HG02610 (cell line): ENCODE measurements around the gene CCDC187.

ENCODE experiments used
- ATAC-seq: cut with Tn5 transposase; IDR thresholded peaks from one replicate; pipeline ENCODE4 v1.9.1; 2021; ENCODE audit warnings: mild to moderate bottlenecking, moderate library complexity; ENCODE audit not compliant: unreplicated experiment

The CCDC187 gene

GRCh38 chr9:136313111-136314055, 9.5 kb upstream of the CCDC187 start:
- ATAC-seq, result no peak

- ATAC-seq, result no peak
Observed at GRCh38 chr9:136312436-136312835, 8.5 kb upstream of the CCDC187 start.

GRCh38 chr9:136312009-136312375, 8.1 kb upstream of the CCDC187 start:
- ATAC-seq, result no peak

GRCh38 chr9:136311051-136312008, 7.4 kb upstream of the CCDC187 start:
- no peak for ATAC-seq

- no peak for ATAC-seq
Observed at GRCh38 chr9:136310273-136311030, 6.6 kb upstream of the CCDC187 start.

GRCh38 chr9:136309806-136310220, 5.9 kb upstream of the CCDC187 start:
- ATAC-seq, result no peak

- no peak for ATAC-seq
Observed at GRCh38 chr9:136309101-136309801, 5.4 kb upstream of the CCDC187 start.

- ATAC-seq, result no peak
Observed at GRCh38 chr9:136308702-136309053, 4.8 kb upstream of the CCDC187 start.

- no peak for ATAC-seq
Observed at GRCh38 chr9:136308006-136308701, 4.3 kb upstream of the CCDC187 start.

GRCh38 chr9:136307215-136307750, 3.4 kb upstream of the CCDC187 start:
- ATAC-seq, result no peak

- ATAC-seq, result no peak
Observed at GRCh38 chr9:136306211-136307208, 2.6 kb upstream of the CCDC187 start.

GRCh38 chr9:136305804-136306203, 1.9 kb upstream of the CCDC187 start:
- ATAC-seq, result no peak

- no peak for ATAC-seq
Observed at GRCh38 chr9:136304981-136305380, 1.1 kb upstream of the CCDC187 start.

- no peak for ATAC-seq
Observed at GRCh38 chr9:136304456-136304855, 562 bp upstream of the CCDC187 start.

GRCh38 chr9:136303066-136303824, 649 bp downstream of the CCDC187 start:
- ATAC-seq, result no peak

- ATAC-seq, result no peak
Observed at GRCh38 chr9:136302527-136302926, 1.4 kb downstream of the CCDC187 start.

- ATAC-seq, result no peak
Observed at GRCh38 chr9:136300866-136301265, 3.0 kb downstream of the CCDC187 start.
